Measurements from ENCODE around the gene SRSF4. TPM values are rescaled to one million over a fixed set of nuclear protein-coding genes. Genes with fewer than 3 reads are reported as not detected.

SRSF4 gene
- total and polyA plus RNA-seq, 9 of the 15 experiments (the other 6 are each of a cell fraction or from before 2014, with no cell fraction given): 15.9 to 132 (median 82.0) TPM

DNA sequence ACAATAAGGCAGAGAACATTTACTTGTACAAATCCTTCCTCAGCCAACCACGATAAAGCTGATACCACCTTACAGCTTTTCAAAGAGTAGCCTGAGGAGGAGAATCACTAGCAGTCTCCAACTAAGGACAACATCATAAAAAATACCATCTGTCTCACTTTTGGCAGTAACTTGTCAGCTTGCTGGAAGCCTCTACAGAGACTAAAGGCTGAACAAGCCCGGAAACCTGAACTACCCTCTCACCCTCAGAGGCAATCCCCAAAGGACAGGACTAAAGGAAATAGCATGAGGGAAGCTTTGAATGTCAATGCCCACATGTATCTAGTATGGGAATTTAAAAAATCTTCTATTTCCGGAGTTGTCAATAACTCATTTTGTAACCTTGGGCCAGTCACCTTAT is 10.6 kb downstream of the SRSF4 start:
- peaks cover 3% of the 10 kb centered on the region in 2 experiments; a peak in 3 of 5 replicates for H3K4me1 ChIP-seq (replicated peaks in 1 of 2; ENCODE audit: control insufficient read depth in 2 of 2, insufficient read depth in 2 of 2, low read length in 2 of 2)
- no peak overlapping the region for H3K9ac ChIP-seq (ENCODE audit: insufficient read depth in 1 of 2, low read depth in 2 of 2, low read length in 2 of 2)
- DNase-seq (ENCODE audit: extremely low read depth in 1 of 4, low spot score in 3 of 4) (no peak), FAIRE-seq (peak; percentile 35), ATAC-seq (peak; percentile 62)
- ChIA-PET CTCF (ENCODE audit: low intra/inter-chr PET ratio) (no interaction called here), POLR2A (interaction anchor here (1.0 to 14.0 kb wide), 6 partner anchors 8 to 664 kb away, joined by 3 to 129 read pairs (median 20); partner anchors contain the start of gene SRSF4)
- peaks cover 85% of the 10 kb centered on the region for H3K36me3 ChIP-seq (ENCODE audit: control insufficient read depth, insufficient read depth, low read length)
- no peaks in the 10 kb centered on the region for H3K27me3 ChIP-seq (ENCODE audit: control insufficient read depth in 2 of 2, insufficient read depth in 2 of 2, low read length in 2 of 2)
- no TSS peak for BruUV-seq (replicated peaks)
- H4K20me1 ChIP-seq (replicated peaks; ENCODE audit: control insufficient read depth, insufficient read depth, low read length): peaks cover 42% of the 10 kb centered on the region
- no peak overlapping the region for H2AFZ ChIP-seq (ENCODE audit: low read depth, low read length)
- peaks cover 97% of the 10 kb centered on the region for H3K79me2 ChIP-seq (ENCODE audit: control insufficient read depth, insufficient read depth, low read length)
- no peak overlapping the region for H3K4me2 ChIP-seq (ENCODE audit: insufficient read depth, low read length)
- in situ Hi-C loops (cut with MboI): no loop called here
- no peak overlapping the region for H3K4me3 ChIP-seq
- no peaks in the 10 kb centered on the region for H3K9me3 ChIP-seq (replicated peaks; ENCODE audit: control insufficient read depth, insufficient read depth, low read depth, low read length)
- peak overlapping the region; percentile 1; the same call in 1 of the 3 replicates for H3K27ac ChIP-seq (ENCODE audit: extremely low read depth, low read depth, low read length)
- intact Hi-C loops (cut with micrococcal nuclease): no loop called here
- no peaks in the 10 kb centered on the region for H3K9me1 ChIP-seq (ENCODE audit: control insufficient read depth, insufficient read depth, low read length)
- WGBS (ENCODE audit: insufficient coverage, low coverage, missing lambda C conversion rate): 44% methylated on average over 3 of the region's 3 CpGs
- TF ChIP-seq ZBTB1 (CRISPR knock-in tag; IDR thresholded peaks at IDR 0.05; ENCODE audit: borderline replicate concordance, low read depth): no peak
- no peak for TF ChIP-seq ZBED1 (IDR thresholded peaks at IDR 0.05)
- no peak for TF ChIP-seq ETV1 (tag; conservative IDR thresholded peaks at IDR 0.05; ENCODE audit: low read depth)
- TF ChIP-seq, protein P1, sequence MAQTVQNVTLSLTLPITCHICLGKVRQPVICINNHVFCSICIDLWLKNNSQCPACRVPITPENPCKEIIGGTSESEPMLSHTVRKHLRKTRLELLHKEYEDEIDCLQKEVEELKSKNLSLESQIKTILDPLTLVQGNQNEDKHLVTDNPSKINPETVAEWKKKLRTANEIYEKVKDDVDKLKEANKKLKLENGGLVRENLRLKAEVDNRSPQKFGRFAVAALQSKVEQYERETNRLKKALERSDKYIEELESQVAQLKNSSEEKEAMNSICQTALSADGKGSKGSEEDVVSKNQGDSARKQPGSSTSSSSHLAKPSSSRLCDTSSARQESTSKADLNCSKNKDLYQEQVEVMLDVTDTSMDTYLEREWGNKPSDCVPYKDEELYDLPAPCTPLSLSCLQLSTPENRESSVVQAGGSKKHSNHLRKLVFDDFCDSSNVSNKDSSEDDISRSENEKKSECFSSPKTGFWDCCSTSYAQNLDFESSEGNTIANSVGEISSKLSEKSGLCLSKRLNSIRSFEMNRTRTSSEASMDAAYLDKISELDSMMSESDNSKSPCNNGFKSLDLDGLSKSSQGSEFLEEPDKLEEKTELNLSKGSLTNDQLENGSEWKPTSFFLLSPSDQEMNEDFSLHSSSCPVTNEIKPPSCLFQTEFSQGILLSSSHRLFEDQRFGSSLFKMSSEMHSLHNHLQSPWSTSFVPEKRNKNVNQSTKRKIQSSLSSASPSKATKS (CRISPR knock-in tag; IDR thresholded peaks at IDR 0.05): no peak
- TF ChIP-seq E4F1 (CRISPR knock-in tag; IDR thresholded peaks at IDR 0.05; ENCODE audit: borderline replicate concordance): no peak
- TF ChIP-seq EWSR1 (IDR thresholded peaks at IDR 0.05; ENCODE audit: borderline replicate concordance, low read depth, partially characterized antibody): no peak
- TF ChIP-seq NFYB (IDR thresholded peaks at IDR 0.05; ENCODE audit: extremely low read depth, insufficient read length): no peak
- TF ChIP-seq TCFL5 (CRISPR knock-in tag; conservative IDR thresholded peaks at IDR 0.05): no peak
- no peak for TF ChIP-seq HMBOX1 (IDR thresholded peaks at IDR 0.05)
- no peak for TF ChIP-seq FOXM1 (IDR thresholded peaks at IDR 0.05; ENCODE audit: low read depth)
- no peak for TF ChIP-seq FOXM1 (CRISPR knock-in tag; IDR thresholded peaks at IDR 0.05; ENCODE audit: low read depth)
- no peak for TF ChIP-seq PHF21A (IDR thresholded peaks at IDR 0.05; ENCODE audit: borderline replicate concordance, low read depth)
- TF ChIP-seq, protein P2, sequence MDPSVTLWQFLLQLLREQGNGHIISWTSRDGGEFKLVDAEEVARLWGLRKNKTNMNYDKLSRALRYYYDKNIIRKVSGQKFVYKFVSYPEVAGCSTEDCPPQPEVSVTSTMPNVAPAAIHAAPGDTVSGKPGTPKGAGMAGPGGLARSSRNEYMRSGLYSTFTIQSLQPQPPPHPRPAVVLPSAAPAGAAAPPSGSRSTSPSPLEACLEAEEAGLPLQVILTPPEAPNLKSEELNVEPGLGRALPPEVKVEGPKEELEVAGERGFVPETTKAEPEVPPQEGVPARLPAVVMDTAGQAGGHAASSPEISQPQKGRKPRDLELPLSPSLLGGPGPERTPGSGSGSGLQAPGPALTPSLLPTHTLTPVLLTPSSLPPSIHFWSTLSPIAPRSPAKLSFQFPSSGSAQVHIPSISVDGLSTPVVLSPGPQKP (CRISPR knock-in tag; IDR thresholded peaks at IDR 0.05): no peak

All from K562 (cell line).